ENCODE measurements around the gene LDLRAD2. TPM values are rescaled to one million over a fixed set of nuclear protein-coding genes. Genes with fewer than 3 reads are reported as not detected.

LDLRAD2 gene
- total RNA-seq, 1 experiment from 2014 or later = not detected

DNA sequence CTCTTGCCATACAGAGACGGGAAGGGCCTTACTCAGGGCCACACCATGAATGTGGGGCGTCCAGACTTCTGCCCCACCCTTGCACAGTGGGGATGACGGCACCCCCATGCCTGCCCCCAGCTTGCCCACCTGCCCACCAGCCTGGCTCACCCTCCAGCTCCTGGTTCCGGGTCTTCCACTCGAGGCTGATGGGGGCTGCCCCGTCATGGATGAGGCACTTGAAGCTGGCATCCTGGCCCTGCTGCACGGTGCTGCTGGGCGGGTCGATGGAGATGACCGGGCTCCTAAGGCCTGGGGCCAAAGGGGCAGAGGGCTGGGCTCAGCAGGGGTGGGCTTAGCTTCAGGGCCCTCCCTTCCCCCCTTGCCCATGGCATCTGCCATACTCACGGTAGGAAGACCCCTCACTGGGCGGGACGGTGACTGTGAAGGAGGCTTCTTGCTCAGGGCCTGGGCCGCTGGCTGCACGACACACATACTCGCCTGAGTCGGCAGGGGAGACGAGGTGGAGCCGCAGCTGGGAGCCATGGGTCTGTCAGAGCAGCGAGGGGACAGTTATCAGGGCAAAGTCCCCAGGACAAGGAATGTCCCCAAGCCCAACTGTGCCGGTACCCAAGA, 29.9 kb downstream of the LDLRAD2 start:
- H3K36me3 ChIP-seq (ENCODE audit: control insufficient read depth, insufficient read depth, low read length) = no peaks in the 10 kb centered on the region
- DNase-seq (ENCODE audit: low read depth, low spot score) (no peak), ATAC-seq (no peak)
- H3K4me1 ChIP-seq (ENCODE audit: control insufficient read depth, insufficient read depth, low read length) = no peaks in the 10 kb centered on the region
- no peaks in the 10 kb centered on the region for H3K9me3 ChIP-seq (ENCODE audit: control insufficient read depth, insufficient read depth, low read depth, low read length)
- no TSS peak for BruUV-seq (replicated peaks)
- no peak overlapping the region for H3K4me3 ChIP-seq (ENCODE audit: low read depth in 2 of 2, low read length in 2 of 2)
- POLR2A ChIA-PET = no interaction called here
- CTCF ChIA-PET = no interaction called here
- no peaks in the 10 kb centered on the region for H3K27me3 ChIP-seq (ENCODE audit: control insufficient read depth, insufficient read depth, low read length)
- H3K27ac ChIP-seq (ENCODE audit: low read length) = no peak overlapping the region
- no peak for TF ChIP-seq TCF7L2 (IDR thresholded peaks at IDR 0.05; ENCODE audit: low read depth, low read length)
- in situ Hi-C loops (cut with HindIII; ENCODE audit: low pct_unique_long_range_greater_than_20kb, low sequenced_read_pairs) = no loop called here
- intact Hi-C loops (cut with micrococcal nuclease; ENCODE audit: unreplicated experiment) = no loop called here

GRCh38 chr1:21842606-21843162, 30.6 kb downstream of the LDLRAD2 start:
- no peak overlapping the region for H3K4me3 ChIP-seq (ENCODE audit: low read depth in 2 of 2, low read length in 2 of 2)
- H3K9me3 ChIP-seq (ENCODE audit: control insufficient read depth, insufficient read depth, low read depth, low read length) = no peaks in the 10 kb centered on the region
- no TSS peak for BruUV-seq (replicated peaks)
- ChIA-PET CTCF (no interaction called here), POLR2A (no interaction called here)
- H3K4me1 ChIP-seq (ENCODE audit: control insufficient read depth, insufficient read depth, low read length) = no peaks in the 10 kb centered on the region
- ATAC-seq (no peak), DNase-seq (ENCODE audit: low read depth, low spot score) (no peak)
- in situ Hi-C loops (cut with HindIII; ENCODE audit: low pct_unique_long_range_greater_than_20kb, low sequenced_read_pairs) (no loop called here), intact Hi-C loops (cut with micrococcal nuclease; ENCODE audit: unreplicated experiment) (no loop called here)
- no peaks in the 10 kb centered on the region for H3K36me3 ChIP-seq (ENCODE audit: control insufficient read depth, insufficient read depth, low read length)
- no peaks in the 10 kb centered on the region for H3K27me3 ChIP-seq (ENCODE audit: control insufficient read depth, insufficient read depth, low read length)
- H3K27ac ChIP-seq (ENCODE audit: low read length) = no peak overlapping the region
- TF ChIP-seq, protein P1, sequence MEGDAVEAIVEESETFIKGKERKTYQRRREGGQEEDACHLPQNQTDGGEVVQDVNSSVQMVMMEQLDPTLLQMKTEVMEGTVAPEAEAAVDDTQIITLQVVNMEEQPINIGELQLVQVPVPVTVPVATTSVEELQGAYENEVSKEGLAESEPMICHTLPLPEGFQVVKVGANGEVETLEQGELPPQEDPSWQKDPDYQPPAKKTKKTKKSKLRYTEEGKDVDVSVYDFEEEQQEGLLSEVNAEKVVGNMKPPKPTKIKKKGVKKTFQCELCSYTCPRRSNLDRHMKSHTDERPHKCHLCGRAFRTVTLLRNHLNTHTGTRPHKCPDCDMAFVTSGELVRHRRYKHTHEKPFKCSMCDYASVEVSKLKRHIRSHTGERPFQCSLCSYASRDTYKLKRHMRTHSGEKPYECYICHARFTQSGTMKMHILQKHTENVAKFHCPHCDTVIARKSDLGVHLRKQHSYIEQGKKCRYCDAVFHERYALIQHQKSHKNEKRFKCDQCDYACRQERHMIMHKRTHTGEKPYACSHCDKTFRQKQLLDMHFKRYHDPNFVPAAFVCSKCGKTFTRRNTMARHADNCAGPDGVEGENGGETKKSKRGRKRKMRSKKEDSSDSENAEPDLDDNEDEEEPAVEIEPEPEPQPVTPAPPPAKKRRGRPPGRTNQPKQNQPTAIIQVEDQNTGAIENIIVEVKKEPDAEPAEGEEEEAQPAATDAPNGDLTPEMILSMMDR (IDR thresholded peaks at IDR 0.05) = no peak
- TF ChIP-seq REST (IDR thresholded peaks at IDR 0.05; ENCODE audit: insufficient read depth in 1 of 2, low read depth in 2 of 2, low read length in 1 of 2) (no peak), SIN3A (IDR thresholded peaks at IDR 0.05; ENCODE audit: borderline replicate concordance, insufficient read depth, low read depth, low read length) (no peak), POLR2AphosphoS5 (IDR thresholded peaks at IDR 0.05; ENCODE audit: low read depth, low read length) (no peak), TCF7L2 (IDR thresholded peaks at IDR 0.05; ENCODE audit: low read depth, low read length) (no peak)

DNA sequence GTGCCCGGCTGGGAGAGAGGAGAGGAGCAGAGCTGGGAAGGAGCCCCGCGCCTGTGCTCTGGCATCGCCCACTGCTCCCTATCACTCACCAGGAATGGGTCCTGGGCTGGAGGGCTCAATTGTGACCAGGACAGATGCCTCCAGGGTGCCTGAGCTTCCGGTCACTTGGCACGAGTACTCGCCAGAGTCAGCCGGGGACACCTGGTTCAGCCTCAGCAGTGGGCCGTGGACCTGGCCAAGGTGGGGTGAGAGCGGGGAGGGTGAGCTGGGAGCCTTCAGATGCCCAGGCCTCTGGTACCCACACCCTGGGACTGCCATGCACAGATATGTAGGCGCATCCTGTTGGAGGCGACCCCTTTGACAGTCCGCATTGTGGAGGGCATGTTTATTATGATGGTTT, 31.1 kb downstream of the LDLRAD2 start:
- CTCF ChIA-PET = interaction anchor here (0.7 kb wide), 1 partner anchor 111 kb away, joined by 3 read pairs; no protein-coding TSS in a partner anchor
- no peaks in the 10 kb centered on the region; the same call in 1 of the 2 replicates for H3K36me3 ChIP-seq (ENCODE audit: control insufficient read depth, insufficient read depth, low read length)

More for the DNA sequence above, 31.1 kb downstream of the LDLRAD2 start:
- Histone ChIP-seq H3K27ac (ENCODE audit: low read length) (no peak overlapping the region), H3K4me3 (ENCODE audit: low read depth in 2 of 2, low read length in 2 of 2) (no peak overlapping the region), H3K4me1 (ENCODE audit: control insufficient read depth, insufficient read depth, low read length) (no peaks in the 10 kb centered on the region), H3K9me3 (ENCODE audit: control insufficient read depth, insufficient read depth, low read depth, low read length) (no peaks in the 10 kb centered on the region), H3K27me3 (ENCODE audit: control insufficient read depth, insufficient read depth, low read length) (no peaks in the 10 kb centered on the region)
- BruUV-seq (replicated peaks) = no TSS peak
- DNase-seq (ENCODE audit: low read depth, low spot score) (no peak), ATAC-seq (no peak)
- TF ChIP-seq SIN3A (IDR thresholded peaks at IDR 0.05; ENCODE audit: borderline replicate concordance, insufficient read depth, low read depth, low read length) (no peak), POLR2AphosphoS5 (IDR thresholded peaks at IDR 0.05; ENCODE audit: low read depth, low read length) (no peak), TCF7L2 (IDR thresholded peaks at IDR 0.05; ENCODE audit: low read depth, low read length) (no peak), REST (IDR thresholded peaks at IDR 0.05; ENCODE audit: insufficient read depth in 1 of 2, low read depth in 2 of 2, low read length in 1 of 2) (no peak)
- TF ChIP-seq, protein P1 (IDR thresholded peaks at IDR 0.05) = no peak
- in situ Hi-C loops (cut with HindIII; ENCODE audit: low pct_unique_long_range_greater_than_20kb, low sequenced_read_pairs) (no loop called here), intact Hi-C loops (cut with micrococcal nuclease; ENCODE audit: unreplicated experiment) (no loop called here)
- POLR2A ChIA-PET = no interaction called here

Data from Panc1 (cell line).